GM12891 (cell line): Measurements from ENCODE around the gene CLRN3.

ENCODE experiments used
- POLR2A ChIP-seq: IDR thresholded peaks from 2 replicates; pipeline ENCODE4 v1.6.1; 2011; ENCODE audit warnings: low read depth, low read length, control low read depth
- POLR2AphosphoS5 ChIP-seq: IDR thresholded peaks from 2 replicates; pipeline ENCODE4 v1.6.1; 2011; ENCODE audit warnings: low read depth, low read length, control low read depth
- SPI1 ChIP-seq: IDR thresholded peaks from 2 replicates; pipeline ENCODE4 v1.6.1; 2011; ENCODE audit warnings: low read depth, low read length, control low read depth
- TAF1 ChIP-seq: IDR thresholded peaks from 2 replicates; pipeline ENCODE4 v1.6.1; 2011; ENCODE audit warnings: low read depth, low read length, control low read depth

DNA sequence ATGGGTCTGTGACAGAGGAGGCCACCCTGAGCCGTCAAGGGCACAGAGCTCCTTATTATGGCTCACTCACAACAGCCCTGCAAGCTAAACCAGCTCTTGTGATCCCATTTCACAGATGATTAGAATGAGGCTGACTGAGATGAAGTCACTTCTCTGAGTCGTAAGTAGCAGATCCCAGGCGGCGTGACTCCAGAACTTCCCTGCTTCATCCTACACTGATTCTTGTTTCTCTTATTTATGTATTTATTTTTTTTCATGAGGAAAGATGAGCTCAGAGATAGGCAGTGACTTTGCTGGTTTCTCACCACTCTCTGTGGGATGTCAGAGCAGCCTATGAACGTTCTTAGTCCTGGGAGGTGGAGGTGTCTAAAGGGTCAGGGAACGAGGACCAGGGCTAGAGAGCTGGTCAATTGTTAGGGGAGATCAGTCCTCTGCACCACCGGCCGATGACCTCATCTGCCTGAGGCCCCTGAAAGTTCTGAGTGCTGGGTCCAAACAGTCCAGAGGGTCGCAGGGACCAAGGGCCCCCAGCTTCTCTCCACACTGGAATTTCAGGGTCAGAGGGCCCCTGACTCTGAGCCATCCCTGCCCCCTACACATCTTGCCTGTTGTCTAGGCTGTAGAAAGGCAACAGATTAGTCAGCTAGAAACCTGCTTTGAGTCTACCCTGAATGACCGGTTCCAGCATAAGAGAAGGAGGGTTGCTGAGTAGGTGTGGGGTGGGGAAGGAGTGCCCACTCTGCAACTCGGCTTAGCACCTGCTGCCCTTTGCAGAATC lies 17.9 kb downstream of the CLRN3 start:
- TF ChIP-seq TAF1 (no peak), POLR2A (no peak), POLR2AphosphoS5 (no peak), SPI1 (no peak)
